GM19023 (cell line): ENCODE results near the gene GAMT.
"Not testable (repeated sequence)": the region's sequence is repeated elsewhere in the genome, so short reads cannot be mapped to it uniquely, and the experiment has no call there.

ENCODE experiments used
- ATAC-seq: cut with Tn5 transposase; IDR thresholded peaks from one replicate; pipeline ENCODE4 v1.9.1; 2021; ENCODE audit warnings: mild to moderate bottlenecking, moderate library complexity; ENCODE audit not compliant: unreplicated experiment

The GAMT gene

GRCh38 chr19:1420085-1420484 is 18.7 kb upstream of the GAMT start:
- not testable (repeated sequence) for ATAC-seq

DNA sequence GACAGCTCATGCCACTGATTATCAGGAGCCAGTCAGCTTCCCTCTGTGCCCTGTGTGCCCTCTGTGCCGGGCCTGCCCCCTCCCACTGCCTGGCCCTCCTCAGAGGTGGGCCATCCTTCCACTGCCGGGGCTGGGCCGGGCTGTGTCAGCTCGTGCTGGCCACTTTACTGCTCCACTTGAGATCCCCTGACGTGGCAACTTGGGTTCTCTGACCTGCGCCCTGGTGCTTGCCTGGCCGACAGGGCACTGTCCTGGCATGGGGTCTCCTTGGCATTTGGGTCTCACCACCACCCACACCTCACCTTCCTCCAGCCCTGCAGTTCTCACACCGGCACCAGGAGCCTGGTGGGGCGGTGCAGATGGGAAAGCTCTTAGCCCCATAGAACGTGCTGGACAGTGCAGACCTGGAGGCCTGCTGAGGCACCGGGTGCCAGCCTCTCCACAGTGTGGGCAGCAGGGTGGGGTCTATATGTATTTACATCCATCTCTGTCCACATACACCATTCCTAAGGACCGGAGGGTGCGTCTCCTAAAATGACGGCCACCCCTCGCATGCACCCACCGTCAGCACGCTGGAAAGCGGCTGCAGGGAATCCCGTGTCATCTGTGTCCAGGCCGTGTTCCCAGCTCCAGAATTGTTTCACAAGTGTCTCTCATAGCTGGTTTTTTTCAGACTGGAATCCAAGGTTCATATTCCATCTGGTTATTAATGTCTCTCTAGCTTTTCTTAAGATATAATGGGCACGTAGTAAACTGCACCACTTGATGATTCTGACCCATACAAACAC is 17.8 kb upstream of the GAMT start:
- ATAC-seq = no peak

- ATAC-seq = no peak
Observed at GRCh38 chr19:1418496-1418775, 17.1 kb upstream of the GAMT start.

DNA sequence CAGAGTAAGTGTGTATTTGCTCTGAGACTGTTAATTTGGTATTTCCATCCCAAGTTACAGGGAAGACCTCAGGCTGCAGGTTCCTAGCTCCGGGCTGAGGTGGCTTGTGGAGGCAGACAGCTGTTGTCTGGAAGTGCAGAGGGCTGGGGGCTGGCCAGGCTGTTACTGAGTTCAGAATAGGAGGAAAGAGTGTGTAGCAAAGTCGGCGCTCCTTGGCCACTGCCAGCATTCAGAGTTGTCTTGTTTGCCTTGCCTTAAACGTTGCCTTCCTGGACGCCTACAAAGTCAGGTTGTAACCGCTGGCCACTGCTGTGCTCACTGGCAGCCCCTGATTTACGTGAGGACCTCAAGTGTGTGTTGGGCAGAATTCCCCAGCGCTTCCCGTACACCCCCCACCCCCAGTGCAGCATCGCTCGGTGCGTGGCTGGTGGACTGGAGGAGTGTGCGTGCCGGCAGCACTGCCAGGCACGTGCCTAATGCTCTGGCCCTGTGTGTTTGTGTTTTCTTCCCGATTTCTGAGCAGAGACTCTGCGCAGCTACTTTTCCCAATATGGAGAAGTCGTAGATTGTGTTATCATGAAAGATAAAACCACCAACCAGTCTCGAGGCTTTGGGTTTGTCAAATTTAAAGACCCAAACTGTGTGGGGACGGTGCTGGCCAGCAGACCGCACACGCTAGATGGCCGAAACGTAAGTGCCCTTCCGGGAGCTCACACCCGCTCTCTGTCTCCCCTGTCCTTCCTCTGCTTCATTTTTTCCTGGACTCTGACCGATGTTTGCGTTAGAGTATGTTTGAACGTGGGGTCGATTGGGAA is 16.5 kb upstream of the GAMT start:
- no peak for ATAC-seq

DNA sequence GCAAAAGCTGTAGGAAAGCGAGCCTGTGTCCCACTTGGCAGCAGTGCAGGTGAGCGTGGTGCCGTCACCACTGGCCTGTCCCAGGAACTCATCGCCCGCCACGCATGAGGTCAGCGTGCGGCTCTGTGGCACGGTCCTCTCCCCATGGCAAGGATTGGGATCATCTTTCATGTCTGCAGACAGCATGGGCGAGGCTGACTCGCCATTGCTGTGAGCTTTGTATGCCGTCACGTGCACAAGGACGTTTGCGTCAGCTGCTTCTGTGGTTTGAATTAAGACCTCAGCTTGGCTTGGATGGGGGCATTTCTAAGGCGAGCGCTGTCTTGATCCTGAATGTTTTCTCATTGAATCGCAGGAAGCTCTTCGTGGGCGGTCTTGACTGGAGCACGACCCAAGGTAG is 15.8 kb upstream of the GAMT start:
- no peak for ATAC-seq

GRCh38 chr19:1416014-1416841 is 14.9 kb upstream of the GAMT start:
- no peak for ATAC-seq

DNA sequence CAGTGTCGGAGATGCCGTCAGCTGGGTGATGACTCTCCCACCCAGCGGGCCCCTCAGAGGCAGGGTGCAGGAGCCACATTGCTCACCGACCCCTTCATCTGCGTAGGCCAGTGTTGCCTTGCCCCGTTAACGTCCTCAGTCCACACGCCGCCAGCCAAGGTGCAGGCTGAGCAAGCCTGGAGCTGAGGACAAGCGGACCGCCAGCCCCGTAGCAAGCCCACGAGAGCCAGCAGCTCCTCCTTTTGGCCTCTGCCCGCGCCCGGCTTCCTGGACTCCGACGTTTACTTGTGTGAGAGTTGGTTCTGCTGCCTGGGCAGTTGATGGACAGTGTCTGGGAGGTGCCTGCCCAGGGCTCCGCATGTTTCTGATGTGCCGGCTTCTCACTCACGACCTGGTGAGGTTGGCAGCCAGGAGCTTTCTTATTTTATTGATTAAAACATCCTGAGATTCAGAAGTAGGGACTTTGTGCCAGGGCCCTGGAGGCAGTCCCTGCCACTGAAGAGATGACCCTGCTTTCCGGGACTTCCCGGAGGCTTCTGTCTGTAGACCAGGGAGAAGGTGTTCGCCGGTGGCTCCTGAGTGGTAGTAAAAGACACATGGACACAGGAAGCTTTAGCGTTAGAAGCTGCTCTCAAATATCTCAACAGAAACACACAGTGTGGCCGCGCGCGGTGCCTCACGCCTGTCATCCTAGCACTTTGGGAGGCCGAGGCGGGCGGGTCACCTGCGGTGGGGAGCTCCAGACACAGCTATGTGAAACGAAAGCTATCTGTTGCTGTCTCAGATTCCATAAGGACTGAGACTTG is 11.9 kb upstream of the GAMT start:
- ATAC-seq = no peak

DNA sequence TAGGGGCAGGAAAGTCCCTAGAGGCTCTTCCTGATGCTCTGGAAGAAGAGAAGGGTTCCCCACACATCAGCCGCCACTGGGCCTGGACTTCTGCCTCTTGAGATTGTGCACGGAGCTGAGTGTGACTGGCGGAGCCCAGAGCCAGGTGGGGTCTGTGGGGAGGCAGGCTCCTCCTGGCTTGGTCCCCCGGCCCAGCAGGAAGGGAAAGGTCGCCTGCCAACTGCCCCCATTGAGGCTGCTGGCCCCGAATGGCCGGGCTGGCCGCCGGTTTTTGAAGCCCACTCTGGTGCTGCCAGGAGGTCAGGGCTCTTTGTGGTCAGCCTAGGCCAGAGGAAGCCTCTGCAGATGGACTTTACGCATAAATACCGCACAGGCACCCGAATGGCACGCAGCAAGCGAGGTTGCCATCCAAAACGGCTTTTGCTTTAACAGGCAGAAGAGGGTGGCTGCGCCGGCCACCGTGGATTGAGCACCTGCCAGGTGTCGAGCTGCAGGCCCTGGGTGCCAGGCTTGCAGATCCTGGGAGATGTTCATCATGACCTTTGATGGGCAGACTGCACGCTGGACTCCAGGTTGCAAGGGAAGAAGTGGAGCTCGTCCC is 11.1 kb upstream of the GAMT start:
- ATAC-seq = no peak

- no peak for ATAC-seq
Observed at GRCh38 chr19:1411255-1412191, 10.2 kb upstream of the GAMT start.

- ATAC-seq = no peak
Observed at GRCh38 chr19:1410789-1411188, 9.4 kb upstream of the GAMT start.

GRCh38 chr19:1410136-1410786 is 8.9 kb upstream of the GAMT start:
- ATAC-seq = no peak

DNA sequence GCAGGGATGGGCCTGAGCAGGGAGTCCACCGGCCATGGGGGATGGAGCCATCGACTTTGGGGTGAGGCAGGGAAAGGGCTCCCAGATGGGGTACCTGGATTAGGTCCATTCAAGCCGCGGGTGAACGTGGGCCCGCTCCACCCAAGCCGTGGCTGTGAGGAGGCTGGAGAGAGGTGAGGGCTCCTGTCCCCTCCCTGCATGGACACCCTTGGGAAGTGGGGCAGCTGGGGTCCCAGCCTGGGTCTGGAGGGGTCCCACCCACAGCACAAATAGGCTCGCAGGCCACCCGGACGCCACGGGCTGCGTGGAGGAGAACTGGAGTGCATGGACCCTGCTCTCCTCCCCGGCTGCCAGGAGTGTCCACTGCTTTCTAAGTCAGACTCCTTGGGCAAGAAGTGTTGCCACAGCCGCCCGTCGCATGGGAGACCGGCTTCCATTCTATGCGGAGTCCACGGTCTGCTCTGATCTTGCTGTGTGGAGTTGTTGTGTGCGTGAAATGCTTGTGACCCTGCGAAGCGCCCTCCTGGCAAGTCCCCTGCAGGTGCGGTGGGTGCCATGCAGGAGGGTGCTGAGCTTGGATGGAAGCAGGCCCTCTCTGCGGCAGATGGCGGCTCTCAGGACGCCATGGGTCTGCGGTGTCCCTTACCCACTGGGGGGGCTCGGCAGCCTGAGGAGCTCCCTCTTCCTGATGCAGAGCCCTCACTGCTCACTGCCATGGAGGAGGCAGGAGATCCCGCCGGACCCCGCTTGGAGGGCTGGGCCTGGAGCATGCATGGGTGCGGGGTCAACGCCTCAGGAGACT is 8.1 kb upstream of the GAMT start:
- ATAC-seq = no peak

DNA sequence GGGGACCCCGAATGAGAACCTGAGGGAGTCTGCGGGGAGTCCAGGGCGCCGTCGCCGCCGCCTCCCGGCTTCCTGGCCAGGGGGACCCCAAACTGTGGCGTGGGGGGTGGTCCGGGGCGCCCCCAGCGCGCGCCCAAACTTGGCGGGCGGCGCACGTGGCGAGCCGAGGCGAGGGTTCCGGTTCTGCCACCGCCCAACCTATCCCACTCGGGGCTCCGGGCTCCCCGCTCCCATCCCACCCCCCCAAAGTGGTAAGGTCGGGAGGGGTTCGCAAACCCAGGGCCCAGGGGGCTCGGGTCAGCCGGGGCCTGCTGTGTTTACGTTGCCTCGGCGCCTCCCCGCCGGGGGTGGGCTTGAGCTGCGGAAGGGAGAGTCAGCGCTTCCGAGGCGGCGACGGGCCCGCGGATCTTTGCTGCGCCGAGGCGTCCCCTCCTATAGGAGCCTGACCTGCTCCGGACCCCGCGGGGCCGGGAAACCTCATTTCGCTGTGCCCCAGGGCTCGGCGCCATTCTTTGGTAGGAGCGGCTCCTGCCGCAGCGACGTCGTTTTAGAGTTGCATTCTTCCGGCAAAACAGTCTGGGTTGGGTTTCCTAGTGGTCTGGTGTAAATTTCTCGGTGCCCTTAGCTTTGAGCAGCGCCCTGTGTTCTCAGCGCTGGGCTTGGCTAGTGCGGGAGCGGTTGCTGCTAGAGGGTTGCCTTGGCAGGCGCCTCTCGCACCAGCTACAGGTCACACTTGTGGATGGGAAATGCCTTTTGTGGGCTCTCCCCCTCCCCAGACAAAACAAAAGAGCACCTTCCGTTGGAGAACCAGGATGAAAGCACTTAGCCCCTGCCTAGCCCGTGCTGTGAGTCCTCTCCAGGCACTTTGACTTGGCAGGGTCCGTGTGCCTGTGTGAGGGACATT is 7.2 kb upstream of the GAMT start:
- ATAC-seq = peak; percentile 6

- peak; percentile 22 for ATAC-seq
Observed at GRCh38 chr19:1407528-1408299, 6.4 kb upstream of the GAMT start, which contains the start of gene DAZAP1. DAZAP1 (plus strand) TSS chr19:1407586; CDS start chr19:1407774, 188 bp downstream.

DNA sequence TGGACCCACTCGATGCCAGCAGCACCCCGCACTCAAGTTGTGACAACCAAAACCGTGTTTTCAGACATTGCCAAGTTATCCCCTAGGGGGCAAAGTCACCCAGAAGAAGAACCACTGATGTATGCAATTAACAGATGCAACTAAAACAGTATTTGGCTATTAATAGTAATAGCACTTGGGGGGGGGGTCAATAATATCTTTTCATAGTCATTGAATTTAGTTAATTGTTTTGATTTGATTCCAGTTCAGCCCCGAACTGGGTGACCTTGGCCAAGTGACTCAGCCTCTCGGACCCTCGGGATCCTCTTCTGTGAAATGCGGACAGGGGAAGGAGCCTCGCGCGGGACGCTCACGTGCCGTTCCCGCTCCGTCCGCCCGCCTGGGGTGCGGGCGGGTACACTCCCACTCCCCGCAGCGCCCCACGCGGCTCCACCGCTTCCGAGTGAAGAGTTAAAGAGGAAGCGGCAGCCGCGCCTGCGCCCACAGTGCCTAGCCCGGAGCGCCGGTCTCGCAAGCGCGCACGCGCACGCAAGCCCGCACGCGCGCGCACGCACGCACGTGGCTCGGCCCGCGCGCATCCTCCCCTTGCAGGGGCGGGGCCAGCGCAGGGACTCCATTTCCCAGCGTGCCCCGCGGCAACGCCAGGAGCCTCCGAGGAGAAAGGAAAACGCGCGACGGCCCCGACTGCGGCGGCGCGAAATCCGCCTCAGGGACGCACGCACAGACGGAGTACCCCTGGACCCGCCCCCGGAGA is 5.6 kb upstream of the GAMT start:
- peak; percentile 81 for ATAC-seq
